NB4 (cell line): ENCODE measurements around the gene EBF3.

ENCODE experiments used
- DNase-seq: peaks from one replicate; pipeline ENCODE4 v3.0.0; 2010; ENCODE audit warnings: low read depth
- H3K4me3 ChIP-seq: one replicate; pipeline ENCODE4 v1.5.1; 2011; ENCODE audit warnings: mild to moderate bottlenecking, low read depth, low read length, moderate library complexity
- CTCF ChIP-seq: IDR thresholded peaks from one replicate; pipeline ENCODE4 v1.5.1; 2012; ENCODE audit warnings: low read depth, low read length
- MAX ChIP-seq: IDR thresholded peaks from 2 replicates; pipeline ENCODE4 v1.6.1; 2011; ENCODE audit warnings: low read depth, low read length
- MYC ChIP-seq: IDR thresholded peaks from 2 replicates; pipeline ENCODE4 v1.6.1; 2011; ENCODE audit warnings: low read depth, low read length
- POLR2A ChIP-seq: IDR thresholded peaks from 2 replicates; pipeline ENCODE4 v1.6.1; 2011; ENCODE audit warnings: mild to moderate bottlenecking; ENCODE audit not compliant: insufficient read length; ENCODE audit errors: extremely low read depth

EBF3 gene

GRCh38 chr10:129932751-129933433 lies 31.2 kb downstream of the EBF3 start:
- H3K4me3 ChIP-seq: no peak overlapping the region
- TF ChIP-seq CTCF: no peak
- no peak for TF ChIP-seq MAX
- TF ChIP-seq MYC: no peak
- no peak for TF ChIP-seq POLR2A
- no peak for DNase-seq

- no peak for DNase-seq
- TF ChIP-seq CTCF (no peak), MYC (no peak), MAX (no peak), POLR2A (no peak)
- no peak overlapping the region for H3K4me3 ChIP-seq
Measured at GRCh38 chr10:129932182-129932581, 31.9 kb downstream of the EBF3 start.

GRCh38 chr10:129929343-129930292 lies 34.5 kb downstream of the EBF3 start:
- H3K4me3 ChIP-seq: no peak overlapping the region
- no peak for DNase-seq
- TF ChIP-seq MAX (no peak), CTCF (no peak), MYC (no peak), POLR2A (no peak)

GRCh38 chr10:129927351-129928120 lies 36.5 kb downstream of the EBF3 start:
- DNase-seq: no peak
- no peak for TF ChIP-seq MYC
- no peak for TF ChIP-seq POLR2A
- no peak for TF ChIP-seq CTCF
- TF ChIP-seq MAX: no peak
- no peak overlapping the region for H3K4me3 ChIP-seq

GRCh38 chr10:129926066-129927055 lies 37.7 kb downstream of the EBF3 start:
- H3K4me3 ChIP-seq: no peak overlapping the region
- no peak for DNase-seq
- TF ChIP-seq MAX: no peak
- TF ChIP-seq POLR2A: no peak
- no peak for TF ChIP-seq CTCF
- no peak for TF ChIP-seq MYC
